ENCODE data around the gene SLC6A13.

SLC6A13 gene

GRCh38 chr12:212415-212714, 50.3 kb downstream of the SLC6A13 start:
- Histone ChIP-seq H3K27me3 (ENCODE audit: control insufficient read depth, insufficient read depth, low read length) (peaks cover 21% of the 10 kb centered on the region), H3K4me3 (ENCODE audit: low read length) (no peak overlapping the region), H3K36me3 (ENCODE audit: control insufficient read depth, low read depth, low read length) (no peaks in the 10 kb centered on the region), H3K9ac (ENCODE audit: low read length) (no peak overlapping the region), H3K27ac (ENCODE audit: low read length) (no peak overlapping the region), H3K9me3 (ENCODE audit: control insufficient read depth, low read depth, low read length) (no peaks in the 10 kb centered on the region), H3K4me1 (ENCODE audit: control insufficient read depth, low read depth, low read length) (peaks cover 12% of the 10 kb centered on the region)

- Histone ChIP-seq H3K9me3 (ENCODE audit: control insufficient read depth, low read depth, low read length) (no peaks in the 10 kb centered on the region), H3K4me1 (ENCODE audit: control insufficient read depth, low read depth, low read length) (peaks cover 12% of the 10 kb centered on the region), H3K4me3 (ENCODE audit: low read length) (no peak overlapping the region), H3K27me3 (ENCODE audit: control insufficient read depth, insufficient read depth, low read length) (peaks cover 21% of the 10 kb centered on the region), H3K27ac (ENCODE audit: low read length) (no peak overlapping the region), H3K9ac (ENCODE audit: low read length) (no peak overlapping the region), H3K36me3 (ENCODE audit: control insufficient read depth, low read depth, low read length) (no peaks in the 10 kb centered on the region)
These were observed 50.8 kb downstream of the SLC6A13 start for GRCh38 chr12:211639-212414.

GRCh38 chr12:211142-211465, 51.5 kb downstream of the SLC6A13 start:
- Histone ChIP-seq H3K9ac (ENCODE audit: low read length) (no peak overlapping the region), H3K4me1 (ENCODE audit: control insufficient read depth, low read depth, low read length) (peaks cover 12% of the 10 kb centered on the region), H3K27me3 (ENCODE audit: control insufficient read depth, insufficient read depth, low read length) (peaks cover 21% of the 10 kb centered on the region), H3K27ac (ENCODE audit: low read length) (no peak overlapping the region), H3K4me3 (ENCODE audit: low read length) (no peak overlapping the region), H3K36me3 (ENCODE audit: control insufficient read depth, low read depth, low read length) (no peaks in the 10 kb centered on the region), H3K9me3 (ENCODE audit: control insufficient read depth, low read depth, low read length) (no peaks in the 10 kb centered on the region)

GRCh38 chr12:210277-211141, 52.1 kb downstream of the SLC6A13 start:
- Histone ChIP-seq H3K36me3 (ENCODE audit: control insufficient read depth, low read depth, low read length) (no peaks in the 10 kb centered on the region), H3K27me3 (ENCODE audit: control insufficient read depth, insufficient read depth, low read length) (peaks cover 23% of the 10 kb centered on the region), H3K9ac (ENCODE audit: low read length) (no peak overlapping the region), H3K9me3 (ENCODE audit: control insufficient read depth, low read depth, low read length) (no peaks in the 10 kb centered on the region), H3K4me3 (ENCODE audit: low read length) (no peak overlapping the region), H3K27ac (ENCODE audit: low read length) (no peak overlapping the region), H3K4me1 (ENCODE audit: control insufficient read depth, low read depth, low read length) (peaks cover 12% of the 10 kb centered on the region)

GRCh38 chr12:209851-210250, 52.8 kb downstream of the SLC6A13 start:
- Histone ChIP-seq H3K9me3 (ENCODE audit: control insufficient read depth, low read depth, low read length) (no peaks in the 10 kb centered on the region), H3K27ac (ENCODE audit: low read length) (no peak overlapping the region), H3K4me3 (ENCODE audit: low read length) (no peak overlapping the region), H3K36me3 (ENCODE audit: control insufficient read depth, low read depth, low read length) (no peaks in the 10 kb centered on the region), H3K27me3 (ENCODE audit: control insufficient read depth, insufficient read depth, low read length) (peaks cover 29% of the 10 kb centered on the region), H3K9ac (ENCODE audit: low read length) (no peak overlapping the region), H3K4me1 (ENCODE audit: control insufficient read depth, low read depth, low read length) (peaks cover 12% of the 10 kb centered on the region)

GRCh38 chr12:209246-209645, 53.4 kb downstream of the SLC6A13 start:
- Histone ChIP-seq H3K4me3 (ENCODE audit: low read length) (no peak overlapping the region), H3K27me3 (ENCODE audit: control insufficient read depth, insufficient read depth, low read length) (peaks cover 35% of the 10 kb centered on the region), H3K27ac (ENCODE audit: low read length) (no peak overlapping the region), H3K4me1 (ENCODE audit: control insufficient read depth, low read depth, low read length) (peaks cover 7% of the 10 kb centered on the region), H3K9ac (ENCODE audit: low read length) (no peak overlapping the region), H3K36me3 (ENCODE audit: control insufficient read depth, low read depth, low read length) (no peaks in the 10 kb centered on the region), H3K9me3 (ENCODE audit: control insufficient read depth, low read depth, low read length) (no peaks in the 10 kb centered on the region)

- Histone ChIP-seq H3K27me3 (ENCODE audit: control insufficient read depth, insufficient read depth, low read length) (peaks cover 37% of the 10 kb centered on the region), H3K4me3 (ENCODE audit: low read length) (no peak overlapping the region), H3K4me1 (ENCODE audit: control insufficient read depth, low read depth, low read length) (peaks cover 2% of the 10 kb centered on the region), H3K9ac (ENCODE audit: low read length) (no peak overlapping the region), H3K36me3 (ENCODE audit: control insufficient read depth, low read depth, low read length) (no peaks in the 10 kb centered on the region), H3K27ac (ENCODE audit: low read length) (no peak overlapping the region), H3K9me3 (ENCODE audit: control insufficient read depth, low read depth, low read length) (no peaks in the 10 kb centered on the region)
These were observed 53.8 kb downstream of the SLC6A13 start for GRCh38 chr12:208813-209212.

GRCh38 chr12:207804-208203, 54.8 kb downstream of the SLC6A13 start:
- H3K36me3 ChIP-seq (ENCODE audit: control insufficient read depth, low read depth, low read length), result no peaks in the 10 kb centered on the region
- no peaks in the 10 kb centered on the region for H3K4me1 ChIP-seq (ENCODE audit: control insufficient read depth, low read depth, low read length)
- H3K9ac ChIP-seq (ENCODE audit: low read length), result no peak overlapping the region
- no peaks in the 10 kb centered on the region for H3K9me3 ChIP-seq (ENCODE audit: control insufficient read depth, low read depth, low read length)
- no peak overlapping the region for H3K27ac ChIP-seq (ENCODE audit: low read length)
- H3K27me3 ChIP-seq (ENCODE audit: control insufficient read depth, insufficient read depth, low read length), result peaks cover 41% of the 10 kb centered on the region
- H3K4me3 ChIP-seq (ENCODE audit: low read length), result no peak overlapping the region

GRCh38 chr12:206746-207440, 55.7 kb downstream of the SLC6A13 start:
- Histone ChIP-seq H3K4me3 (ENCODE audit: low read length) (no peak overlapping the region), H3K27ac (ENCODE audit: low read length) (no peak overlapping the region), H3K9me3 (ENCODE audit: control insufficient read depth, low read depth, low read length) (no peaks in the 10 kb centered on the region), H3K9ac (ENCODE audit: low read length) (no peak overlapping the region), H3K27me3 (ENCODE audit: control insufficient read depth, insufficient read depth, low read length) (peaks cover 50% of the 10 kb centered on the region), H3K36me3 (ENCODE audit: control insufficient read depth, low read depth, low read length) (no peaks in the 10 kb centered on the region), H3K4me1 (ENCODE audit: control insufficient read depth, low read depth, low read length) (peaks cover 6% of the 10 kb centered on the region)

GRCh38 chr12:205026-205425, 57.6 kb downstream of the SLC6A13 start:
- Histone ChIP-seq H3K9ac (ENCODE audit: low read length) (no peak overlapping the region), H3K27ac (ENCODE audit: low read length) (no peak overlapping the region), H3K4me1 (ENCODE audit: control insufficient read depth, low read depth, low read length) (peaks cover 6% of the 10 kb centered on the region), H3K36me3 (ENCODE audit: control insufficient read depth, low read depth, low read length) (no peaks in the 10 kb centered on the region), H3K9me3 (ENCODE audit: control insufficient read depth, low read depth, low read length) (no peaks in the 10 kb centered on the region), H3K27me3 (ENCODE audit: control insufficient read depth, insufficient read depth, low read length) (peaks cover 50% of the 10 kb centered on the region), H3K4me3 (ENCODE audit: low read length) (no peak overlapping the region)

GRCh38 chr12:204261-204678, 58.4 kb downstream of the SLC6A13 start:
- Histone ChIP-seq H3K36me3 (ENCODE audit: control insufficient read depth, low read depth, low read length) (no peaks in the 10 kb centered on the region), H3K4me3 (ENCODE audit: low read length) (peak overlapping the region; percentile 71), H3K27ac (ENCODE audit: low read length) (no peak overlapping the region), H3K9ac (ENCODE audit: low read length) (no peak overlapping the region), H3K27me3 (ENCODE audit: control insufficient read depth, insufficient read depth, low read length) (peaks cover 50% of the 10 kb centered on the region), H3K9me3 (ENCODE audit: control insufficient read depth, low read depth, low read length) (no peaks in the 10 kb centered on the region), H3K4me1 (ENCODE audit: control insufficient read depth, low read depth, low read length) (peaks cover 6% of the 10 kb centered on the region)

All from iPS-18a (cell line).